Measurements from ENCODE around the gene HARS1. TPM values are rescaled to one million over a fixed set of nuclear protein-coding genes. Genes with fewer than 3 reads are reported as not detected.
"Not testable (repeated sequence)": the region's sequence is repeated elsewhere in the genome, so short reads cannot be mapped to it uniquely, and the experiment has no call there.

HARS1 gene
- polyA plus RNA-seq, 4 donors, result 63.2 to 86.8 (median 73.3) TPM

- no peak for DNase-seq (ENCODE audit: low read depth in 4 of 4, low spot score in 2 of 4)
These were observed 55.6 kb downstream of the HARS1 start for GRCh38 chr5:140635291-140636257.

- DNase-seq (ENCODE audit: low read depth in 4 of 4, low spot score in 2 of 4), result no peak
These were observed 57.1 kb downstream of the HARS1 start for GRCh38 chr5:140634103-140634502.

GRCh38 chr5:140633501-140633900, 57.7 kb downstream of the HARS1 start:
- DNase-seq (ENCODE audit: low read depth in 4 of 4, low spot score in 2 of 4), result no peak

- no peak for DNase-seq (ENCODE audit: low read depth in 4 of 4, low spot score in 2 of 4)
These were observed 58.1 kb downstream of the HARS1 start, which contains the start of gene CD14 for GRCh38 chr5:140633021-140633471. CD14 (minus strand) TSS chr5:140633175; CDS start chr5:140633071, 104 bp downstream.

- no peak for DNase-seq (ENCODE audit: low read depth in 4 of 4, low spot score in 2 of 4)
These were observed 58.7 kb downstream of the HARS1 start for GRCh38 chr5:140632366-140633020.

GRCh38 chr5:140631831-140632365, 59.3 kb downstream of the HARS1 start:
- DNase-seq (ENCODE audit: low read depth in 4 of 4, low spot score in 2 of 4), result no peak

GRCh38 chr5:140631036-140631417, 60.1 kb downstream of the HARS1 start:
- no peak for DNase-seq (ENCODE audit: low read depth in 4 of 4, low spot score in 2 of 4)

GRCh38 chr5:140630292-140631035, 60.7 kb downstream of the HARS1 start:
- no peak for DNase-seq (ENCODE audit: low read depth in 4 of 4, low spot score in 2 of 4)

GRCh38 chr5:140628711-140629110, 62.5 kb downstream of the HARS1 start:
- no peak for DNase-seq (ENCODE audit: low read depth in 4 of 4, low spot score in 2 of 4)

GRCh38 chr5:140627972-140628371, 63.2 kb downstream of the HARS1 start:
- DNase-seq (ENCODE audit: low read depth in 4 of 4, low spot score in 2 of 4), result no peak

- DNase-seq (ENCODE audit: low read depth in 4 of 4, low spot score in 2 of 4), result not testable (repeated sequence)
These were observed 66.3 kb downstream of the HARS1 start for GRCh38 chr5:140624886-140625285.

Other genes starting within 250 kb of the HARS1 start
- 10 to 100 TPM in 2 of 4 donors, 1 to 10 TPM in 2; 8.9 to 10.5 (median 10.1) TPM for gene EIF4EBP3, start 143.7 kb downstream of the HARS1 start, polyA plus RNA-seq (ENCODE audit: insufficient read length in 4 of 4)
- gene SRA1, start 133.9 kb downstream of the HARS1 start, polyA plus RNA-seq (ENCODE audit: insufficient read length in 4 of 4), result 10 to 100 TPM; 22.3 to 31.8 (median 26.9) TPM
- gene APBB3, start 126.8 kb downstream of the HARS1 start, polyA plus RNA-seq (ENCODE audit: insufficient read length in 4 of 4), result 10 to 100 TPM; 28.4 to 65.8 (median 41.3) TPM
- gene SLC35A4, start 126.5 kb downstream of the HARS1 start, polyA plus RNA-seq (ENCODE audit: insufficient read length in 4 of 4), result 10 to 100 TPM; 74.5 to 85.7 (median 81.2) TPM
- gene CD14, start 58.2 kb downstream of the HARS1 start, polyA plus RNA-seq (ENCODE audit: insufficient read length in 4 of 4), result 10 to 100 TPM in 2 of 4 donors, 1 to 10 TPM in 2; 6.0 to 11.7 (median 9.5) TPM
- gene TMCO6, start 51.9 kb downstream of the HARS1 start, polyA plus RNA-seq (ENCODE audit: insufficient read length in 4 of 4), result 10 to 100 TPM; 12.5 to 23.1 (median 18.2) TPM
- 100 to 1,000 TPM in 1 of 4 donors, 10 to 100 TPM in 3; 76.4 to 116 (median 84.2) TPM for gene NDUFA2, start 43.7 kb downstream of the HARS1 start, polyA plus RNA-seq (ENCODE audit: insufficient read length in 4 of 4)
- 100 to 1,000 TPM; 149 to 185 (median 162) TPM for gene IK, start 43.5 kb downstream of the HARS1 start, polyA plus RNA-seq (ENCODE audit: insufficient read length in 4 of 4)
- gene WDR55, start 26.5 kb downstream of the HARS1 start, polyA plus RNA-seq (ENCODE audit: insufficient read length in 4 of 4), result 10 to 100 TPM; 12.5 to 21.3 (median 16.9) TPM
- gene DND1, start 17.8 kb downstream of the HARS1 start, polyA plus RNA-seq (ENCODE audit: insufficient read length in 4 of 4), result under 1 TPM in 2 of 4 donors, not detected in 2; 0.21 to 0.77 TPM
- gene HARS2, start 85 bp upstream of the HARS1 start, polyA plus RNA-seq (ENCODE audit: insufficient read length in 4 of 4), result 10 to 100 TPM; 37.4 to 60.3 (median 49.2) TPM
- 100 to 1,000 TPM in 3 of 4 donors, 10 to 100 TPM in 1; 99.1 to 164 (median 111) TPM for gene ZMAT2, start 9.1 kb upstream of the HARS1 start, polyA plus RNA-seq (ENCODE audit: insufficient read length in 4 of 4)
- under 1 TPM in 3 of 4 donors, not detected in 1; 0.05 to 0.12 (median 0.07) TPM for gene PCDHA1, start 94.8 kb upstream of the HARS1 start, polyA plus RNA-seq (ENCODE audit: insufficient read length in 4 of 4)
- under 1 TPM; 0.13 to 0.46 (median 0.19) TPM for gene PCDHA2, start 103.5 kb upstream of the HARS1 start, polyA plus RNA-seq (ENCODE audit: insufficient read length in 4 of 4)
- under 1 TPM; 0.21 to 0.64 (median 0.38) TPM for gene PCDHA3, start 109.7 kb upstream of the HARS1 start, polyA plus RNA-seq (ENCODE audit: insufficient read length in 4 of 4)
- 1 to 10 TPM in 2 of 4 donors, under 1 TPM in 2; 0.49 to 1.7 (median 0.91) TPM for gene PCDHA4, start 115.7 kb upstream of the HARS1 start, polyA plus RNA-seq (ENCODE audit: insufficient read length in 4 of 4)
- gene PCDHA5, start 130.2 kb upstream of the HARS1 start, polyA plus RNA-seq (ENCODE audit: insufficient read length in 4 of 4), result under 1 TPM; 0.05 to 0.24 (median 0.14) TPM
- under 1 TPM; 0.35 to 0.75 (median 0.49) TPM for gene PCDHA6, start 136.6 kb upstream of the HARS1 start, polyA plus RNA-seq (ENCODE audit: insufficient read length in 4 of 4)
- gene PCDHA7, start 142.9 kb upstream of the HARS1 start, polyA plus RNA-seq (ENCODE audit: insufficient read length in 4 of 4), result under 1 TPM; 0.22 to 0.44 (median 0.34) TPM
- under 1 TPM in 3 of 4 donors, not detected in 1; 0.03 to 0.05 (median 0.05) TPM for gene PCDHA8, start 149.8 kb upstream of the HARS1 start, polyA plus RNA-seq (ENCODE audit: insufficient read length in 4 of 4)
- under 1 TPM in 3 of 4 donors, not detected in 1; 0.03 to 0.12 (median 0.05) TPM for gene PCDHA9, start 157.0 kb upstream of the HARS1 start, polyA plus RNA-seq (ENCODE audit: insufficient read length in 4 of 4)
- 1 to 10 TPM in 1 of 4 donors, under 1 TPM in 3; 0.13 to 1.1 (median 0.75) TPM for gene PCDHA10, start 164.5 kb upstream of the HARS1 start, polyA plus RNA-seq (ENCODE audit: insufficient read length in 4 of 4)
- under 1 TPM; 0.21 to 0.54 (median 0.36) TPM for gene PCDHA11, start 177.6 kb upstream of the HARS1 start, polyA plus RNA-seq (ENCODE audit: insufficient read length in 4 of 4)
- under 1 TPM in 3 of 4 donors, not detected in 1; 0.07 to 0.14 (median 0.11) TPM for gene PCDHA12, start 183.9 kb upstream of the HARS1 start, polyA plus RNA-seq (ENCODE audit: insufficient read length in 4 of 4)
- under 1 TPM in 3 of 4 donors, not detected in 1; 0.03 to 0.07 (median 0.05) TPM for gene PCDHA13, start 190.8 kb upstream of the HARS1 start, polyA plus RNA-seq (ENCODE audit: insufficient read length in 4 of 4)
- gene PCDHAC1, start 234.9 kb upstream of the HARS1 start, polyA plus RNA-seq (ENCODE audit: insufficient read length in 4 of 4), result under 1 TPM; 0.03 to 0.17 (median 0.08) TPM

Measured in left renal cortex interstitium (tissue), 4 donors.